GM12875 (cell line): ENCODE results near the gene CHCHD4.
A peak's percentile ranks its signal among the peaks of the same experiment; 100 is the strongest.

ENCODE experiments used
- H3K4me3 ChIP-seq: one replicate; pipeline ENCODE4 v1.5.1; 2011; ENCODE audit warnings: low read depth, low read length, control low read depth
- CTCF ChIP-seq: IDR thresholded peaks from 2 replicates; pipeline ENCODE4 v1.5.1; 2011; ENCODE audit warnings: low read depth, mild to moderate bottlenecking, control low read depth, inconsistent platforms, low read length, moderate library complexity, borderline replicate concordance; ENCODE audit not compliant: insufficient read depth

The CHCHD4 gene

GRCh38 chr3:14154895-14155440 lies 30.3 kb upstream of the CHCHD4 start:
- no peak overlapping the region for H3K4me3 ChIP-seq
- TF ChIP-seq CTCF, result no peak

- TF ChIP-seq CTCF, result no peak
These were observed 29.6 kb upstream of the CHCHD4 start for GRCh38 chr3:14154276-14154675.

GRCh38 chr3:14153663-14154062 lies 29.0 kb upstream of the CHCHD4 start:
- no peak overlapping the region for H3K4me3 ChIP-seq
- no peak for TF ChIP-seq CTCF

More at GRCh38 chr3:14154276-14154675, 29.6 kb upstream of the CHCHD4 start:
- no peak overlapping the region for H3K4me3 ChIP-seq

GRCh38 chr3:14152963-14153355 lies 28.3 kb upstream of the CHCHD4 start:
- H3K4me3 ChIP-seq, result no peak overlapping the region

GRCh38 chr3:14152233-14152962 lies 27.7 kb upstream of the CHCHD4 start:
- H3K4me3 ChIP-seq, result no peak overlapping the region
- 0 out of 2 replicates have a peak, but pooled peaks have one; percentile 11 for TF ChIP-seq CTCF

More at GRCh38 chr3:14152963-14153355, 28.3 kb upstream of the CHCHD4 start:
- TF ChIP-seq CTCF, result no peak

- TF ChIP-seq CTCF, result no peak
- no peak overlapping the region for H3K4me3 ChIP-seq
These were observed 26.9 kb upstream of the CHCHD4 start for GRCh38 chr3:14151471-14152083.

- TF ChIP-seq CTCF, result no peak
- H3K4me3 ChIP-seq, result no peak overlapping the region
These were observed 26.0 kb upstream of the CHCHD4 start for GRCh38 chr3:14150491-14151230.
